HepG2 (cell line): ENCODE results near the gene AFTPH. TPM values are rescaled to one million over a fixed set of nuclear protein-coding genes. Genes with fewer than 3 reads are reported as not detected.

Source experiments
- FOXO4 ChIP-seq: sonication (generic); formaldehyde crosslinking; conservative IDR thresholded peaks from 2 replicates; pipeline ENCODE4 v1.8.1; 2023; ENCODE audit warnings: missing genetic modification reagents
- GLI4 ChIP-seq: sonication (generic); formaldehyde crosslinking; IDR thresholded peaks from 2 replicates; pipeline ENCODE4 v1.5.1; 2020; ENCODE audit warnings: missing genetic modification reagents, mild to moderate bottlenecking, moderate library complexity, borderline replicate concordance
- HMGA1 ChIP-seq: sonication (generic); formaldehyde crosslinking; conservative IDR thresholded peaks from 2 replicates; pipeline ENCODE4 v1.4.0; 2020; ENCODE audit warnings: missing genetic modification reagents
- NFATC3 ChIP-seq: sonication (generic); formaldehyde crosslinking; IDR thresholded peaks from 2 replicates; pipeline ENCODE4 v1.5.1; 2020; ENCODE audit warnings: mild to moderate bottlenecking, missing genetic modification reagents
- RERE ChIP-seq: IDR thresholded peaks from 2 replicates; pipeline ENCODE4 v1.6.1; 2016; ENCODE audit warnings: low read depth, missing genetic modification reagents, missing compliant biosample characterization
- REXO4 ChIP-seq: sonication (generic); formaldehyde crosslinking; IDR thresholded peaks from 2 replicates; pipeline ENCODE4 v1.8.0; 2022; ENCODE audit warnings: missing genetic modification reagents, mild to moderate bottlenecking, borderline replicate concordance
- YY1 ChIP-seq: IDR thresholded peaks from 2 replicates; pipeline ENCODE4 v1.6.1; 2011; ENCODE audit warnings: low read length, low read depth, moderate library complexity, mild to moderate bottlenecking; ENCODE audit not compliant: insufficient read depth, insufficient replicate concordance
- ZBTB38 ChIP-seq: sonication (generic); formaldehyde crosslinking; IDR thresholded peaks from 2 replicates; pipeline ENCODE4 v1.5.1; 2020; ENCODE audit warnings: mild to moderate bottlenecking, missing genetic modification reagents
- ZFP36L2 ChIP-seq: sonication (generic); formaldehyde crosslinking; IDR thresholded peaks from 2 replicates; pipeline ENCODE4 v1.4.0; 2020; ENCODE audit warnings: missing genetic modification reagents
- ZNF232 ChIP-seq: sonication (generic); formaldehyde crosslinking; IDR thresholded peaks from 2 replicates; pipeline ENCODE4 v1.4.0; 2020; ENCODE audit warnings: missing genetic modification reagents, borderline replicate concordance
- ZNF253 ChIP-seq: sonication (generic); formaldehyde crosslinking; IDR thresholded peaks from 2 replicates; pipeline ENCODE4 v1.8.0; 2022; ENCODE audit warnings: mild to moderate bottlenecking, missing genetic modification reagents, borderline replicate concordance
- ZNF780A ChIP-seq: sonication (generic); formaldehyde crosslinking; IDR thresholded peaks from 2 replicates; pipeline ENCODE4 v1.8.0; 2022; ENCODE audit warnings: mild to moderate bottlenecking, missing genetic modification reagents, moderate library complexity
- polyA plus RNA-seq, 8 experiments: library from polyadenylated mRNA; depleted of rRNA in 3 of 8; stranded (reverse) in 7 of 8; unstranded in 1 of 8; fragments of >200 nt; fragmentation: Illumina TruSeq in 4 of 8; extraction: Trizol in 4 of 8; gene quantifications; 2 replicates each; pipeline versions ENCODE4 v1.2.1 to v1.2.3, GENCODE V29; 2011 to 2016; ENCODE audit warnings: low read depth in 4 of 8, missing spikeins in 1 of 8, mixed read lengths in 1 of 8; ENCODE audit not compliant: insufficient read depth in 1 of 8
- total RNA-seq, 5 experiments: library from RNA; depleted of rRNA; stranded (reverse); fragments of >200 nt; fragmentation: Illumina TruSeq; extraction: Trizol; gene quantifications; 2 replicates each; pipeline ENCODE4 v1.2.3, GENCODE V29; 2016; ENCODE audit warnings: low read depth in 1 of 5
- TF ChIP-seq, protein P1 (sequence below): sonication (generic); formaldehyde crosslinking; IDR thresholded peaks from 2 replicates; pipeline ENCODE4 v1.5.0; 2020; ENCODE audit warnings: mild to moderate bottlenecking, missing genetic modification reagents, borderline replicate concordance

Gene AFTPH
- total and polyA plus RNA-seq, 2 of the 13 experiments (the other 11 are each of a cell fraction or from before 2014, with no cell fraction given), result 27.5 to 36.8 TPM

DNA sequence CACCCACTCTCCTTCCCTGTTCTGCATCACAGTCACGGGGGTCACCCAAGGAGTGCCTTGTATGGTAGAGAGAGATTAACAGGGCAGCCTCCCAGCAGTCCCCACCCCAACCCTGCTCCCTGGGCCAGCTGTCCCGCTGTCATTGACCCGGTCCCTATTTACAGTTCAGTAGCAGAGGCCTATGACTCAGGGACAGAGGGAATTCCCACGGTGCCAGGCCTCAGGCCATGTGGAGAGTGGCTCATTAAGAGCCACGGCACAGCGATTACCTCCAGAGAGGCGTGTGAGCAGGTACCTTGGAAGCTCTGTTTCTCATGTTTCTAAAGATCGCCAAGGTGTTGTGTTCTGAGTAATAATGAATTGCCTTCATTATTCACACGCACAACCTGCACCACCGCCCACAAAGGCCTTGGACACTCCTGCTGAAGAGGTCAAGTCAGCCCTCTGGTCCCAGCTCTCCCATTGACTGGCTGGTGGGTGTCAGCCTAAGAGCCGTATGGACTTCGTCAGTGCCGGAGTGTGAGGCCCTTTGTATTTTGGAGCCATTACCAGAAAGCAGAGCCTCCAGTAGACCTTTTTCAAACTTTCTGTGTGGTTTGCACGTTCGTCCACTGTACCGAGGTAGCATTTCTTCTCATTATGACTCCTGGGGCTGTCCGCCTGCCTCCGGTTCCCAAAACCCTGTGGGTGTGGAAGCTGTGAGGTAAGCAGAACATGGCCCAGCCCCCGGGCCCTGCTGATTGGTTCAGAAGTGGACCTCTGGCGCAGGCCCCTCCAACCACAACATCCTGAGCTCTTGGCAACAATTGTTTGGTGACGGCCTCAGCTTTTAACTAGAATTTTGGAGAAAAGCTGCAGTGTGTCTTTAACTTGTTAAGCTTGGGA lies 82.6 kb downstream of the AFTPH start (continued):
- TF ChIP-seq NFATC3 (CRISPR knock-in tag), result 0 out of 2 replicates have a peak, but pooled peaks have one; percentile 24
- TF ChIP-seq RERE (CRISPR knock-in tag), result no peak
- no peak for TF ChIP-seq HMGA1 (CRISPR knock-in tag)
- TF ChIP-seq ZNF780A (CRISPR knock-in tag), result no peak
- no peak for TF ChIP-seq GLI4
- TF ChIP-seq REXO4 (CRISPR knock-in tag), result peak; percentile 43; the same call in 1 of the 2 replicates
- peak; percentile 76; the same call in 1 of the 2 replicates for TF ChIP-seq ZNF232 (CRISPR knock-in tag)
- no peak for TF ChIP-seq FOXO4 (CRISPR knock-in tag)
- TF ChIP-seq ZBTB38 (CRISPR knock-in tag), result no peak
- TF ChIP-seq, protein P1, sequence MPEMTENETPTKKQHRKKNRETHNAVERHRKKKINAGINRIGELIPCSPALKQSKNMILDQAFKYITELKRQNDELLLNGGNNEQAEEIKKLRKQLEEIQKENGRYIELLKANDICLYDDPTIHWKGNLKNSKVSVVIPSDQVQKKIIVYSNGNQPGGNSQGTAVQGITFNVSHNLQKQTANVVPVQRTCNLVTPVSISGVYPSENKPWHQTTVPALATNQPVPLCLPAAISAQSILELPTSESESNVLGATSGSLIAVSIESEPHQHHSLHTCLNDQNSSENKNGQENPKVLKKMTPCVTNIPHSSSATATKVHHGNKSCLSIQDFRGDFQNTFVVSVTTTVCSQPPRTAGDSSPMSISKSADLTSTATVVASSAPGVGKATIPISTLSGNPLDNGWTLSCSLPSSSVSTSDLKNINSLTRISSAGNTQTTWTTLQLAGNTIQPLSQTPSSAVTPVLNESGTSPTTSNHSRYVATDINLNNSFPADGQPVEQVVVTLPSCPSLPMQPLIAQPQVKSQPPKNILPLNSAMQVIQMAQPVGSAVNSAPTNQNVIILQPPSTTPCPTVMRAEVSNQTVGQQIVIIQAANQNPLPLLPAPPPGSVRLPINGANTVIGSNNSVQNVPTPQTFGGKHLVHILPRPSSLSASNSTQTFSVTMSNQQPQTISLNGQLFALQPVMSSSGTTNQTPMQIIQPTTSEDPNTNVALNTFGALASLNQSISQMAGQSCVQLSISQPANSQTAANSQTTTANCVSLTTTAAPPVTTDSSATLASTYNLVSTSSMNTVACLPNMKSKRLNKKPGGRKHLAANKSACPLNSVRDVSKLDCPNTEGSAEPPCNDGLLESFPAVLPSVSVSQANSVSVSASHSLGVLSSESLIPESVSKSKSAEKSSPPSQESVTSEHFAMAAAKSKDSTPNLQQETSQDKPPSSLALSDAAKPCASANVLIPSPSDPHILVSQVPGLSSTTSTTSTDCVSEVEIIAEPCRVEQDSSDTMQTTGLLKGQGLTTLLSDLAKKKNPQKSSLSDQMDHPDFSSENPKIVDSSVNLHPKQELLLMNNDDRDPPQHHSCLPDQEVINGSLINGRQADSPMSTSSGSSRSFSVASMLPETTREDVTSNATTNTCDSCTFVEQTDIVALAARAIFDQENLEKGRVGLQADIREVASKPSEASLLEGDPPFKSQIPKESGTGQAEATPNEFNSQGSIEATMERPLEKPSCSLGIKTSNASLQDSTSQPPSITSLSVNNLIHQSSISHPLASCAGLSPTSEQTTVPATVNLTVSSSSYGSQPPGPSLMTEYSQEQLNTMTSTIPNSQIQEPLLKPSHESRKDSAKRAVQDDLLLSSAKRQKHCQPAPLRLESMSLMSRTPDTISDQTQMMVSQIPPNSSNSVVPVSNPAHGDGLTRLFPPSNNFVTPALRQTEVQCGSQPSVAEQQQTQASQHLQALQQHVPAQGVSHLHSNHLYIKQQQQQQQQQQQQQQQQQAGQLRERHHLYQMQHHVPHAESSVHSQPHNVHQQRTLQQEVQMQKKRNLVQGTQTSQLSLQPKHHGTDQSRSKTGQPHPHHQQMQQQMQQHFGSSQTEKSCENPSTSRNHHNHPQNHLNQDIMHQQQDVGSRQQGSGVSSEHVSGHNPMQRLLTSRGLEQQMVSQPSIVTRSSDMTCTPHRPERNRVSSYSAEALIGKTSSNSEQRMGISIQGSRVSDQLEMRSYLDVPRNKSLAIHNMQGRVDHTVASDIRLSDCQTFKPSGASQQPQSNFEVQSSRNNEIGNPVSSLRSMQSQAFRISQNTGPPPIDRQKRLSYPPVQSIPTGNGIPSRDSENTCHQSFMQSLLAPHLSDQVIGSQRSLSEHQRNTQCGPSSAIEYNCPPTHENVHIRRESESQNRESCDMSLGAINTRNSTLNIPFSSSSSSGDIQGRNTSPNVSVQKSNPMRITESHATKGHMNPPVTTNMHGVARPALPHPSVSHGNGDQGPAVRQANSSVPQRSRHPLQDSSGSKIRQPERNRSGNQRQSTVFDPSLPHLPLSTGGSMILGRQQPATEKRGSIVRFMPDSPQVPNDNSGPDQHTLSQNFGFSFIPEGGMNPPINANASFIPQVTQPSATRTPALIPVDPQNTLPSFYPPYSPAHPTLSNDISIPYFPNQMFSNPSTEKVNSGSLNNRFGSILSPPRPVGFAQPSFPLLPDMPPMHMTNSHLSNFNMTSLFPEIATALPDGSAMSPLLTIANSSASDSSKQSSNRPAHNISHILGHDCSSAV (CRISPR knock-in tag), result no peak
- TF ChIP-seq YY1, result no peak
- TF ChIP-seq ZNF253 (CRISPR knock-in tag), result no peak
- no peak for TF ChIP-seq ZFP36L2 (CRISPR knock-in tag)
